CD14-positive monocyte (primary cell): Measurements from ENCODE around the gene HTRA3. TPM values are rescaled to one million over a fixed set of nuclear protein-coding genes. Genes with fewer than 3 reads are reported as not detected.

Experiments used
- DNase-seq, 3 donors: peaks; one replicate each; pipeline ENCODE4 v3.0.0-alpha.2; 2011 to 2022
- H2AFZ ChIP-seq: 2 replicates; pipeline ENCODE4 v1.6.0; 2012; ENCODE audit warnings: mild to moderate bottlenecking, low read depth, low read length, inconsistent platforms; ENCODE audit not compliant: insufficient read depth, poor library complexity, severe bottlenecking
- H3K27ac ChIP-seq, 2 donors: 1 replicate in 1 of 2; 2 replicates in 1 of 2; pipeline ENCODE4 v1.5.1; 2012 to 2013; ENCODE audit warnings: low read length in 2 of 2, control low read depth in 1 of 2, inconsistent platforms in 1 of 2, low read depth in 1 of 2, mild to moderate bottlenecking in 1 of 2
- H3K27me3 ChIP-seq, 2 donors: one replicate each; pipeline versions ENCODE4 v1.6.0 to v1.6.1; 2011 to 2013; ENCODE audit warnings: low read length in 2 of 2; ENCODE audit not compliant: control insufficient read depth in 2 of 2, insufficient read depth in 2 of 2
- H3K36me3 ChIP-seq, 2 donors: replicated peaks in 1 of 2; 1 replicate in 1 of 2; 2 replicates in 1 of 2; pipeline versions ENCODE4 v1.5.1 to v1.6.1; 2012 to 2013; ENCODE audit warnings: low read length in 2 of 2, control low read depth in 1 of 2, inconsistent platforms in 1 of 2, mild to moderate bottlenecking in 1 of 2; ENCODE audit not compliant: insufficient read depth in 2 of 2, control insufficient read depth in 1 of 2
- H3K4me1 ChIP-seq, 2 donors: 1 replicate in 1 of 2; 2 replicates in 1 of 2; pipeline versions ENCODE4 v1.5.1 to v1.6.1; 2012 to 2013; ENCODE audit warnings: low read length in 2 of 2, control low read depth in 1 of 2, inconsistent platforms in 1 of 2, mild to moderate bottlenecking in 1 of 2, moderate library complexity in 1 of 2; ENCODE audit not compliant: insufficient read depth in 2 of 2, control insufficient read depth in 1 of 2
- H3K4me2 ChIP-seq: replicated peaks from 2 replicates; pipeline ENCODE3; 2012; ENCODE audit warnings: low read length, moderate library complexity, mild to moderate bottlenecking; ENCODE audit not compliant: poor library complexity, severe bottlenecking; ENCODE audit errors: extremely low read depth
- H3K4me3 ChIP-seq, 3 experiments: fragments of 200-600 bp in 1 of 3; sonication (generic) in 1 of 3; replicated peaks in 1 of 3; 1 replicate in 2 of 3; 2 replicates in 1 of 3; pipeline ENCODE4 v1.5.1; 2011 to 2013; ENCODE audit warnings: low read length in 3 of 3, mild to moderate bottlenecking in 3 of 3, control low read depth in 2 of 3, low read depth in 2 of 3, inconsistent platforms in 1 of 3, moderate library complexity in 1 of 3
- H3K79me2 ChIP-seq: 2 replicates; pipeline ENCODE4 v1.6.0; 2012; ENCODE audit warnings: mild to moderate bottlenecking, control low read depth, inconsistent platforms, low read length, moderate library complexity; ENCODE audit not compliant: insufficient read depth
- H3K9ac ChIP-seq: 2 replicates; pipeline ENCODE4 v1.6.0; 2017; ENCODE audit warnings: low read length, mild to moderate bottlenecking; ENCODE audit not compliant: insufficient read depth, poor library complexity, severe bottlenecking
- H3K9me3 ChIP-seq, 2 donors: replicated peaks in 1 of 2; 1 replicate in 1 of 2; 2 replicates in 1 of 2; pipeline versions ENCODE4 v1.5.1 to v1.6.1; 2012 to 2013; ENCODE audit warnings: low read length in 2 of 2, control low read depth in 1 of 2; ENCODE audit not compliant: control insufficient read depth in 1 of 2, insufficient read depth in 1 of 2
- H4K20me1 ChIP-seq: 2 replicates; pipeline ENCODE4 v1.6.0; 2012; ENCODE audit warnings: mild to moderate bottlenecking, low read length, control low read depth, moderate library complexity; ENCODE audit not compliant: insufficient read depth
- H3K27ac Mint-ChIP-seq, 7 donors: one replicate each; pipeline ENCODE4 v1.8.0; 2020; ENCODE audit warnings: mild to moderate bottlenecking in 7 of 7, mixed read lengths in 7 of 7, moderate library complexity in 6 of 7, inconsistent platforms in 2 of 7
- H3K27me3 Mint-ChIP-seq, 3 donors: one replicate each; pipeline ENCODE4 v1.8.0; 2021 to 2022; ENCODE audit warnings: low read depth in 3 of 3, mild to moderate bottlenecking in 3 of 3, mixed read lengths in 3 of 3, moderate library complexity in 3 of 3, inconsistent platforms in 1 of 3
- H3K36me3 Mint-ChIP-seq, 2 donors: one replicate each; pipeline ENCODE4 v1.8.0; 2020; ENCODE audit warnings: mixed read lengths in 2 of 2, inconsistent platforms in 1 of 2, mild to moderate bottlenecking in 1 of 2
- H3K4me1 Mint-ChIP-seq: one replicate; pipeline ENCODE4 v1.8.0; 2020; ENCODE audit warnings: mild to moderate bottlenecking, mixed read lengths
- H3K4me3 Mint-ChIP-seq, 2 donors: one replicate each; pipeline ENCODE4 v1.8.0; 2020; ENCODE audit warnings: mild to moderate bottlenecking in 2 of 2, mixed read lengths in 2 of 2, moderate library complexity in 1 of 2
- H3K9me3 Mint-ChIP-seq, 7 donors: one replicate each; pipeline ENCODE4 v1.8.0; 2020 to 2022; ENCODE audit warnings: mixed read lengths in 7 of 7, mild to moderate bottlenecking in 6 of 7, moderate library complexity in 6 of 7, inconsistent platforms in 2 of 7
- CTCF ChIP-seq: fragments of 200-600 bp; IDR thresholded peaks from one replicate; pipeline ENCODE4 v1.8.0; 2022; ENCODE audit warnings: antibody characterized with exemption, mild to moderate bottlenecking
- WGBS: methylation state at CpG from one replicate; pipeline ENCODE4 v1.1.5; 2013; ENCODE audit warnings: missing lambda C conversion rate; ENCODE audit not compliant: insufficient coverage; 5-methylcytosine and 5-hydroxymethylcytosine counted together
- intact Hi-C, 2 donors: fragments of 100-400 bp; cut with micrococcal nuclease; formaldehyde crosslinking; loops; one replicate each; pipeline versions ENCODE4 v1.15.0 to v1.15.1; 2023
- polyA plus RNA-seq, 3 donors: library from polyadenylated mRNA; depleted of rRNA in 1 of 3; unstranded in 2 of 3; stranded (reverse) in 1 of 3; fragments of 300-500 nt in 2 of 3; fragments of >200 nt in 1 of 3; fragmentation: Illumina TruSeq in 2 of 3; gene quantifications; 1 replicate in 2 of 3; 2 replicates in 1 of 3; pipeline ENCODE4 v1.2.3, GENCODE V29; 2012 to 2021

The HTRA3 gene
- polyA plus RNA-seq, 3 donors, result not detected

GRCh38 chr4:8322794-8323704 lies 53.5 kb downstream of the HTRA3 start:
- Mint-ChIP-seq H3K4me1 (peaks cover 11% of the 10 kb centered on the region), H3K36me3 (no peaks in the 10 kb centered on the region), H3K27ac (no peak overlapping the region), H3K9me3 (peaks cover 0 to 9% (median 0%) of the 10 kb centered on the region in 7 donors), H3K27me3 (peaks cover 0 to 5% (median 0%) of the 10 kb centered on the region in 3 donors), H3K4me3 (no peak overlapping the region)
- no peaks in the 10 kb centered on the region for H3K36me3 ChIP-seq
- no peaks in the 10 kb centered on the region for H3K4me1 ChIP-seq
- TF ChIP-seq CTCF, result no peak
- no peaks in the 10 kb centered on the region for H3K79me2 ChIP-seq
- no peak overlapping the region for H3K9ac ChIP-seq
- no peaks in the 10 kb centered on the region for H3K27me3 ChIP-seq
- no peak overlapping the region for H2AFZ ChIP-seq
- DNase-seq, result no peak
- H3K27ac ChIP-seq, result no peak overlapping the region
- H3K9me3 ChIP-seq, result no peaks in the 10 kb centered on the region
- no peaks in the 10 kb centered on the region for H4K20me1 ChIP-seq
- 94% methylated on average over 3 of the region's 9 CpGs for WGBS
- H3K4me2 ChIP-seq, result no peak overlapping the region
- intact Hi-C loops, result no loop called here
- no peak overlapping the region for H3K4me3 ChIP-seq

- TF ChIP-seq CTCF, result no peak
- Histone ChIP-seq H2AFZ (no peak overlapping the region), H3K27ac (no peak overlapping the region), H3K4me3 (no peak overlapping the region), H4K20me1 (no peaks in the 10 kb centered on the region), H3K9me3 (no peaks in the 10 kb centered on the region), H3K79me2 (no peaks in the 10 kb centered on the region), H3K4me1 (no peaks in the 10 kb centered on the region), H3K27me3 (no peaks in the 10 kb centered on the region), H3K9ac (no peak overlapping the region), H3K4me2 (no peak overlapping the region), H3K36me3 (no peaks in the 10 kb centered on the region)
- peaks cover 11% of the 10 kb centered on the region for H3K4me1 Mint-ChIP-seq
- H3K27me3 Mint-ChIP-seq, result peaks cover 0 to 5% (median 0%) of the 10 kb centered on the region in 3 donors
- H3K4me3 Mint-ChIP-seq, result no peak overlapping the region
- intact Hi-C loops, result no loop called here
- H3K27ac Mint-ChIP-seq, result no peak overlapping the region
- DNase-seq, result no peak
- peaks cover 0 to 9% (median 0%) of the 10 kb centered on the region in 7 donors for H3K9me3 Mint-ChIP-seq
- H3K36me3 Mint-ChIP-seq, result no peaks in the 10 kb centered on the region
- 85% methylated on average over 5 of the region's 5 CpGs for WGBS
Measured at GRCh38 chr4:8323947-8324555, 54.5 kb downstream of the HTRA3 start.
